ENCODE measurements around the gene BAHCC1.

GRCh38 chr17:81460856-81461460, 65.7 kb downstream of the BAHCC1 start:
- no peak for TF ChIP-seq CTCF (IDR thresholded peaks at IDR 0.05)
- TF ChIP-seq POLR2A (IDR thresholded peaks at IDR 0.05): no peak

All from prostate gland (tissue), 2 donors.